NCI-H510A (cell line): ENCODE results near the gene SLC4A7.
"Not testable (repeated sequence)": the region's sequence is repeated elsewhere in the genome, so short reads cannot be mapped to it uniquely, and the experiment has no call there.

Experiments
- DNase-seq: peaks from one replicate; lab custom pipeline; 2025; lab: John Stamatoyannopoulos, UW

The SLC4A7 gene

GRCh38 chr3:27360113-27361078 is 123.8 kb downstream of the SLC4A7 start:
- DNase-seq, result peak; percentile 29

GRCh38 chr3:27358372-27358771 is 125.8 kb downstream of the SLC4A7 start:
- no peak for DNase-seq

- DNase-seq, result peak; percentile 1
Measured at GRCh38 chr3:27357665-27358258, 126.4 kb downstream of the SLC4A7 start.

GRCh38 chr3:27356976-27357375 is 127.2 kb downstream of the SLC4A7 start:
- no peak for DNase-seq

- DNase-seq, result no peak
Measured at GRCh38 chr3:27354588-27355203, 129.5 kb downstream of the SLC4A7 start.

- DNase-seq, result no peak
Measured at GRCh38 chr3:27354161-27354560, 130.0 kb downstream of the SLC4A7 start.

- DNase-seq, result no peak
Measured at GRCh38 chr3:27353221-27353620, 131.0 kb downstream of the SLC4A7 start.

GRCh38 chr3:27352047-27352446 is 132.1 kb downstream of the SLC4A7 start:
- DNase-seq, result no peak

GRCh38 chr3:27349832-27350231 is 134.4 kb downstream of the SLC4A7 start:
- DNase-seq, result no peak

- DNase-seq, result no peak
Measured at GRCh38 chr3:27345959-27346865, 138.0 kb downstream of the SLC4A7 start.

- DNase-seq, result peak; percentile 3
Measured at GRCh38 chr3:27345493-27345892, 138.7 kb downstream of the SLC4A7 start.

GRCh38 chr3:27345045-27345444 is 139.1 kb downstream of the SLC4A7 start:
- DNase-seq, result no peak

GRCh38 chr3:27344192-27344591 is 140.0 kb downstream of the SLC4A7 start:
- DNase-seq, result no peak

- no peak for DNase-seq
Measured at GRCh38 chr3:27342267-27342666, 141.9 kb downstream of the SLC4A7 start.

- DNase-seq, result no peak
Measured at GRCh38 chr3:27340534-27340933, 143.7 kb downstream of the SLC4A7 start.

- no peak for DNase-seq
Measured at GRCh38 chr3:27335571-27335970, 148.6 kb downstream of the SLC4A7 start.

- no peak for DNase-seq
Measured at GRCh38 chr3:27333843-27334242, 150.3 kb downstream of the SLC4A7 start.

GRCh38 chr3:27328982-27329762 is 155.0 kb downstream of the SLC4A7 start:
- DNase-seq, result not testable (repeated sequence)

GRCh38 chr3:27326629-27327545 is 157.3 kb downstream of the SLC4A7 start:
- no peak for DNase-seq

GRCh38 chr3:27326202-27326601 is 158.0 kb downstream of the SLC4A7 start:
- no peak for DNase-seq
